GM12801 (cell line): ENCODE measurements around the gene CBX5.

Experiments
- CTCF ChIP-seq: IDR thresholded peaks from one replicate; pipeline ENCODE4 v1.5.1; 2011; ENCODE audit warnings: control low read depth; ENCODE audit not compliant: insufficient read length; ENCODE audit errors: extremely low read depth

CBX5 gene

DNA sequence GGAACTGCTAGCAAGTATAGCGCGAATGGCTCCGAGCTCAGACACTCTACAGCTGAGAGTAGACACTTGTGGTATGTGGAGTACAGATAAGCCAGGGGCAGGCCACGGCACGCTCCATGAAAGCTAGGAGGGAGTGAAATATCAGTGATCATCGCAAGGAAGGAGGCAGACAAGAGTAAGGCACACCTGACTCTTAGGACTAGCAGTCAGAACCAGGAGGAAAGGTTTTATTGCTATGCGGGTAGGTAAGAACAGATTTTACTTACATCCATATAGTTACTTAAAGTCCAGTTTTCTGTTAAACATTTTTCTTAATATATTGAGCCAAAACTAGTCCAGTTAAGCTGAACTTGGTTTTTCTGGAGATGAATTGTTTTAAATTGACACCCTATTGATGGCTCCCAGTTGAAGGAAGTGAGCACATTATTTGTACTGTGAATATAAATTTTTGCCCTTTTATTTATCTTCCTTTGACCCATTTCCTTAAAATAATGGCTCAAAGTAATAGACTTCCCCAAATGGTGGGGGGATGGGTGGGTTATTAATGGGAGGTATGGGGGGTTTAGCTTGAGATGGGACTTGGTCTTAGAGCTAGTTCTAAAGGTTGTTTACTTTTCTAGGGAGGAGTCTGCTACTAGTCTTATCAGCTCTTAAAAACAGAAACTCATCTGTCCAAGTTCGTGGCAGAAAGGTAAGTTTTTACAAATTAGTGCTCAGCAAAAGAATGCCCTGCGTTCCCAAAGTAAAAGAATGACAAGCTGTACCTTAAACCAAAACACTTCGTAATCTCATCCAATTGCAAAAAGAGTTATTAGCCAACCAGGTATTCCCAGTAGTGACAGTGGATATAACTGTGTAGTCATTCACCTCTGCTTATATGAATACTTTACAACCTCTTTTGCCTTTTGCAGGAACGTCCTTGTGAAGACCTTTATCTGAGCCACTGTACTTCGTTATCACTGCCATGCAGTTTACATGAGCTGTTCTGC is 6.4 kb upstream of the CBX5 start:
- TF ChIP-seq CTCF = no peak

- no peak for TF ChIP-seq CTCF
These were observed 5.5 kb upstream of the CBX5 start for GRCh38 chr12:54285150-54286041.

- no peak for TF ChIP-seq CTCF
These were observed 3.1 kb upstream of the CBX5 start for GRCh38 chr12:54282949-54283593.

GRCh38 chr12:54280468-54281260 is 742 bp upstream of the CBX5 start, which contains the start of gene HNRNPA1:
Gene HNRNPA1 (plus strand): TSS chr12:54280726. CDS start chr12:54280808, 82 bp downstream.
- no peak for TF ChIP-seq CTCF

DNA sequence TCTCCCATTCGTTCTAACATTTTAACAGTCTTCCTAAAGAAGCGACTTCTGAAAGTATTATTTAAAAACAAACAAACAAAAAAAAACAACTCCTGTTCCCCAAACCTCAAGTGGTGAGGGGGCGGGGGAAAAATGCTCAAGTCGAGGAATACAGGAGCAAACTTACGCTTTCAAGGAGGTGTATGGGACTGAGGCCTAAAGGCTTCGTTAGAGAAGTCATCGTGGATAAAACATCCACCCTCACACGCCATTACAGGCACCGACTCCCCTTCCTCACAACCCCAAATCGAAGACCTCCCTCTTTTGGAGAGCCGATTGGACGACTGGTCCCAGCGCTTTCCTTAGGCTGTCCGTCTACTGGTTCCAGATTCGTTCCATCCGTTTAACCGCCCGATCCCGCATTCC is 693 bp downstream of the CBX5 start:
- TF ChIP-seq CTCF = no peak

- TF ChIP-seq CTCF = no peak
These were observed 2.1 kb downstream of the CBX5 start for GRCh38 chr12:54277823-54278276.
